ENCODE data around the gene UGGT2.
"Not testable (repeated sequence)": the region's sequence is repeated elsewhere in the genome, so short reads cannot be mapped to it uniquely, and the experiment has no call there.

Gene UGGT2

GRCh38 chr13:95862408-95862807 lies 190.8 kb downstream of the UGGT2 start:
- no peak for DNase-seq (ENCODE audit: insufficient read length, low spot score)
- no peak for FAIRE-seq

GRCh38 chr13:95861296-95861695 lies 191.9 kb downstream of the UGGT2 start:
- no peak for TF ChIP-seq CTCF (IDR thresholded peaks at IDR 0.05; ENCODE audit: insufficient read depth, missing control alignments)
- no peak for DNase-seq (ENCODE audit: insufficient read length, low spot score)
- no peak for FAIRE-seq

More at GRCh38 chr13:95862408-95862807, 190.8 kb downstream of the UGGT2 start:
- no peak for TF ChIP-seq CTCF (IDR thresholded peaks at IDR 0.05; ENCODE audit: insufficient read depth, missing control alignments)

GRCh38 chr13:95858286-95859075 lies 194.7 kb downstream of the UGGT2 start:
- FAIRE-seq (no peak), DNase-seq (ENCODE audit: insufficient read length, low spot score) (no peak)
- no peak for TF ChIP-seq CTCF (IDR thresholded peaks at IDR 0.05; ENCODE audit: insufficient read depth, missing control alignments)

GRCh38 chr13:95845656-95846055 lies 207.5 kb downstream of the UGGT2 start:
- FAIRE-seq; DNase-seq (ENCODE audit: insufficient read length, low spot score): not testable (repeated sequence)

GRCh38 chr13:95842898-95843297 lies 210.3 kb downstream of the UGGT2 start:
- FAIRE-seq (no peak), DNase-seq (ENCODE audit: insufficient read length, low spot score) (no peak)
- TF ChIP-seq CTCF (IDR thresholded peaks at IDR 0.05; ENCODE audit: insufficient read depth, missing control alignments), result no peak

- FAIRE-seq (no peak), DNase-seq (ENCODE audit: insufficient read length, low spot score) (no peak)
- no peak for TF ChIP-seq CTCF (IDR thresholded peaks at IDR 0.05; ENCODE audit: insufficient read depth, missing control alignments)
Measured at GRCh38 chr13:95841894-95842293, 211.3 kb downstream of the UGGT2 start.

- FAIRE-seq (peak; percentile 86), DNase-seq (ENCODE audit: insufficient read length, low spot score) (no peak)
- TF ChIP-seq CTCF (IDR thresholded peaks at IDR 0.05; ENCODE audit: insufficient read depth, missing control alignments), result peak; percentile 92
Measured at GRCh38 chr13:95834134-95834765, 219.0 kb downstream of the UGGT2 start.
